Measurements from ENCODE around the gene GRK5. TPM values are rescaled to one million over a fixed set of nuclear protein-coding genes. Genes with fewer than 3 reads are reported as not detected.

The GRK5 gene
- total RNA-seq, 1 experiment from 2014 or later: 9.8 TPM

DNA sequence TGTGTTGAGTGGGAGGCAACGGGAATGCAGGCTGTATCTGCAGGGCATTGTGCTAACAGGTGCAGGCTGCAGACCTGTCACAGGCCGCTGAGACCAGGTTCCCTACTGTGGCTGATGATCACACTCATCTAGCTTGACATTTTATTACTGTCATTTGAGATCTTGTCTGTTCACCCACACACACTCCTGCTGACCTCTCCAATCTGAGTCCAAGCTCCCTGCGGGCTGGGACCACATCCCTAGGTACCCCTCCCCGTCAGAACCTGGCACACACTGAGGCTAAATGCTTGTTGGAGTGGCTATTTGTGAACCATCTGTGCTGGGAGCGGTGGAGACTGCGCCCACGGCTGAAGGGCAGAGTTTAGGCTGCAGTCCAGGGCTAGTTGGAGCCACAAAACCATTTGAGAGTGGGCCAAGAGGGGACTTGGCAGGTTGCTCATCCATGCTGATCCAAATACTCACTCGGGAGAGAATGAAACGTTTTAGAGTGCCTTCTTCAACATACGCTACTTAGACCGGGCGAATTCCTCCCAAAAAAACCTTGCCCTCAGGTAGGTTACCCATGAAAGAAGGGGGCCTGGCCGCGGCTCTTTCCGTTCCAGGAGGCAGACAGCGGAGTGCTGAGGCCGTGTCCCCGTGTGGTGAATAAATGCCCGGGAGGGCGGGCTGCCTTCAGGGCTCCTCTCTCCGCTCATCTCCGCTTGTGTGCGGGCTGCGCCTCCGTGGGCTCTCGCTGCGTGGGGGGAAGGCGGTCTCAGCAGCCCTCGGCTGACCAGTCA is 170.8 kb downstream of the GRK5 start:
- no peak for DNase-seq (ENCODE audit: low read depth)

DNA sequence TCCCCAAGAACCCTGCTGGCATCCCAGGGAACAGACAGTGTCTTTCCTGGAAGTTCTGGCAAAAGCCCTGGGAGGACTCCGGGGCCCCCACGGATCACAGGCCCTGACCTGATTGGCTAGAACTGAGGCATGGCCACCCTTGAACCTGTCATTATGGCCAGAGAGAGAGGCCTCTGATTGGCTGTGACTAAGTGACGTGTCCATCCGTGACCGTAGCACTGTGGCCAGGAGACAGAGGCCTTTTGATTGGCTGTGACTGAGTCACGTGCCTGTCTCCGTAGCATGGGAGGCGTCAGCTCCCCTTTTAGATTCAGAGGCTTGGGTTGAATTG is 171.3 kb downstream of the GRK5 start:
- DNase-seq (ENCODE audit: low read depth): peak; percentile 45

DNA sequence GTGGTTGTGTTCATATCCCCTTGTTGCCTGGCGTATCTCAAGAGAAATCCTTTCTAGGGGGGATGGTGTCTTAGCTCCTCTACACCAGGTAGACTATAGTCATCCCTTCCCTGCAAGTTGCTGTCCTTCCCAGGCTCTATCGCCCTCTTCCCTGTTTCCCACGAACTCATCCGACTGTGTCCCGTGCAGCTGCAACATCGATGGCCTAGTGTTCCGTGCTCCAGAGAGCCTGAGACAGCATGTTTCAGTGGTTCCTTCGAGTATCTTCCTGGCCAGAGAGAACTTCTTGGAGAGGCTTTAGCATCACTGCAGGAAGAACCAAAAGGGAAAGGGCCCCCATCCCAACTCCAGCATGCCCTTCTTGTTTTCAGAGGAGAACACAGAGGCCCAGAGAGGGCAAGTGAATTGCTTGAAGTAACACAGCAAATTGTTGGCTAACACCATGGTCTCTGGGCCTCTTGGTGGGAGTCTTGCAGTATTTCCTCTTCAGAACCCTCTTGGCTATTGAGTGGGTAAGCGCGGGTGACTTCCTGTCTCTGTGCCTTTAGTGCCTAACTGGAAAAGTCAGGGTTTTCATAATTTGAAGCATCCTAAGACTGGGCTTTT is 172.2 kb downstream of the GRK5 start:
- DNase-seq (ENCODE audit: low read depth): no peak

DNA sequence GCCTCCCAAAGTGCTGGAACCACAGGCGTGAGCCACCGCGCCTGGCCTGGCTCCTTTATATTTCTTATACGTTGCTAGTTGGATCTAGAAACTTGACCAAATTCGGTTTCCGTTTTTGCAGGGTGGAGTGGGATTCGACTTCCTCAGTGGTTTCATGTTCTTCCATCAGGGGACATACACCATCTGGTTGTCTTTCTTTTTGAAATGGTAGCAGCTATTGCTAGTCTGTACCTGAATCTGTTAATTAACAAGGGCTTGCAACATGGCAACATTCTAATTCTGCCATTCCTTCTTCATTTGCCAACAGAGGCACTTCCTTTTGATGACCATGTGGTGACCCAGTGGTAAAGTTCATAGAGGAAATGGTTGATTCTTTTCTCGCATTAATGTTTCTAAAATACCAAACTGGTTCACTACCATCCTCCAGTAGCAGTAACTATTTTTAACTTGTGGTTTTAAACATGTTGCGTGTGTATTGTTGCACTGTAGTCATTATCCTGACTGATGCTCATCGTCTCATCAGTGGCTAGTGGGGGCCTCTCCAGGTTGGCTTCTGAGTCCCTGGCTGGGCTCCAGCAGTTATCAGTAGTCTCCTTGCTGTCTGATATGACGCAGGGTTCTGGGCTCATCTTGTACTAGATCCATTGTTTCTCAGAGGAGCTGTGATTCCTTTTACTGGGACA is 175.9 kb downstream of the GRK5 start:
- DNase-seq (ENCODE audit: low read depth): no peak

DNA sequence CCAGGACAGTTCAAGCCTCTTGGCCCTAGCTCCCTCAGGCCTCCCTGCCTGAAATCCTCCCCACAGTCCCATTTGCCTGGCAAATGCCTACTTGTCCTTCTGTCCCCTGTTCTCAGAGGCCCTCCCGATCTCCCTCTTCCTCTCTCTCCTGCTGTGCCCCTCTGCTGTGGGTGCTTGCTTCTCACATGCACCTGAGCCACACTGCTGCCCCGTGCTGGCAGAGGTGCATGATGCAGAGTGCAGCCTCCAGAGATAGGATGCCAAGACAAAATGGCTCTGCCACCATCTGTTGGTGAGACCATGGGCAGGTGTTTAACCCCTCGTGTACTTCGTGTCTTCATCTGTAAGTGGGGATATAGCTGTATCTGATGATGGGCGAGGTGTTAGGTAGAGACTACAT is 176.8 kb downstream of the GRK5 start:
- DNase-seq (ENCODE audit: low read depth): no peak

DNA sequence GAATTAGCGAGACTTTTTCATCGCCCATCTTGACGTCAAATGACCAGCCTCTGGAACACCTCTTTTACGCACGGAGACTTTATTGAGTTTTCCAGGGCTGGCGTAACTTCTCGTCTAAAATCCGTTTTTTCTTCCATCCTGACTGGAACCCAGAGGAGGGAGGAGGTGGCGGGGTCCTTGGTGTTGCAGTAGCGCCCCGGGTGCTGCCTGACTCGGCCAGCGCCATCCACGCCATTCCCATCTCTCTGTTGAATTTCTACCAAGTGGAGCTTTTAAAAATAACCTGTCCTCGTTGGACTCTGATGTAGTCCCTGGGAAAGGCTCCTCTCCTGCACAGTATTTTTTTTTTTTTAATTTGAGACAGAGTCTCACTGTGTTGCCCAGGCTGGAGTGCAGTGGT is 179.3 kb downstream of the GRK5 start:
- no peak for DNase-seq (ENCODE audit: low read depth)

DNA sequence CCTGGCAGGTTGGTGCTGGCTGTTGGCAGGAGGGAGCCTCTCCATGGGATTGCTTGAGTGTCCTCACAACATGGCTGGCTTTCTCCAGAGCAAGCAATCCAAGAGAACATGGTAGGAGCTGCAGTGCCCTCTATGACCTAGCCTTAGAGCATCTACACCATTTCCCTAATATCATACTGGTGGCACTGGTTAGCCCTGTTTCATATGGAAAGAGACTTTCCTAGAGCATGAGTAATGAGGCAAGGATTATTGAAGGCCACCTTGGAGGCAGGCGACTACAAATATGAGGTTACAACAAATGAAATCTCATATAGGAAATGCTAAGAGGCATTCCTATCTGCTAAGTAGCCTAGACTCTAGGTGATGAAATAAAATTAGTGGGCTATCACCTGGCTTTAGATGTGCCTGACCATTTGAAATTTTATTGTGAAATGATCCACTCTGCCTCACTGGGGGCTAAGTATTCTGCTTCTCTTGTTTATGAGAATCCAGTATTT is 181.5 kb downstream of the GRK5 start:
- DNase-seq (ENCODE audit: low read depth): no peak

DNA sequence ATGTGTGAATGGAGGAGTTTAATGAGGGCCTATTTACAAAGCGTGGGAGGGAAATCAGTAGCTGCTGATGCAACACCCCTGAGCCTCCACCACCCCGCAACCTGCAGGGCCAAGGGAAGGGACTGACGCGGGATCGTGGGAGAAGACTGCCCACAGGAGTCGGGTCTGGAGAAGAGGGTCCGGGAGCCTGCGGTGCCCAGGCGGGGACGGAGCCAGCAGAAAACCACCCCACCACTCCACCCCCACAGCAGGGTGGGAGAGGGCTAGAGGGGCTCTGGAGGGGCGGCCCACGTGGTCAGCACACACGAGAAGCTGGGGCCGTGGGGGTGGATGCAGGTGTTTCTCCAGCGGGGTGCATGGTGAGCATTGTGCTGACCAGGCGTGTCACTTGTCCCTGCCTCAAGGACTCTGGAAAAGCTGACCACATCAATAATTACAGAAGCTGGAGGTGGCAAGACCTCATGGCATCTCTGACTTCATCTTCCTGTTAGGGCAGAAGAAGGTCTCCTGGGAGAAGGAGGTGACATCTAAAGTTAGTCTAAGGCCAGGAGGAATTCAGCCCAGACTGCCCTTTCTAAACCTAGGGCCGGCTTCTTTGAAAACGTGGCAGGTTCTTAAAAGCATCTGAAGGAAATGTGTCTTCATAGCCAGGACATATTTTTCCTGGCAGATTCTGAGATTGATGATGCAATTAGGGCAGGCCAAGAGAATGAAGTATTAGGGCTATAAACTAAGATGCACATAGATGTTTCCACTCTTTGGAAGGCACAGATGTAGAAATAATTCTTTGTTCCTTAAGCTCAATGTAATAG is 184.3 kb downstream of the GRK5 start:
- DNase-seq (ENCODE audit: low read depth): no peak

DNA sequence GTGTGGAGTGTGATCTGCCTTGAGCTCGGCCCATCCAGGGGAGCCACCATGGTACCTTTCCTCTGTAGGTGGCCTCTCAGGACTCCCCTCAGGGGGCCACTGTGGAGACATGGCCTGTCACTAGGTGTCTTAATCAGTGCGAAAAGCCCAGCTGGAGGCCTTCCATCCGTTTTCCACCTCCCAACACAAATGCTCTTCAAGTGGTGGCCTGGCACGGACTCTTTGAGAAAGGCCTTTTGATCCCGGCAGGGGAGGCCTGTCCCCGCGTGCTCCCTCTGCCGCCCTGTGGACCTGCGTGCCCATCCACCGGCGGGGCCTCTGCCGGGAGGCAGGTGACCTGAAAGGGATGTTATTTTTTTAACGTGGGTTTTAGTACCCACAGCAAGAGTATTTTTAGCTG is 185.6 kb downstream of the GRK5 start:
- DNase-seq (ENCODE audit: low read depth): no peak

DNA sequence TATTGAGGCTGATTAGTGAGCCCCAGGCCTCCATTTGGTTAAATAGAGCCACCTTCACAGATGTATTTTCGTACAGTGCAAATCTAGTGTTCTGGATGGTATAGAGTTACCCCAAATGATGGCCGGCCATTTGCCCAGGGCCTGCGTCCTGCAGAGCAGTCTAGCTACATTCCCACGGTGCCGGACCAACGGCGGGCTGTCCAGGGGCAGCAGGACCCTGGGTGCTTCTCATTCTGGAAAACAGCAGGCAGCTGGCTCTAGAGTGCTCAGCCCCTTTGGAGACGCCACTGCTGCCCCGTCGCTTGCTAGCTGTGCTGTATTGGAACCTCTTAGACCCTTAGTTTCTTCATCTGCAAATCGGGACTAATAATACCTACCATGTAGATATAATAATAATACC is 186.1 kb downstream of the GRK5 start:
- DNase-seq (ENCODE audit: low read depth): no peak

DNA sequence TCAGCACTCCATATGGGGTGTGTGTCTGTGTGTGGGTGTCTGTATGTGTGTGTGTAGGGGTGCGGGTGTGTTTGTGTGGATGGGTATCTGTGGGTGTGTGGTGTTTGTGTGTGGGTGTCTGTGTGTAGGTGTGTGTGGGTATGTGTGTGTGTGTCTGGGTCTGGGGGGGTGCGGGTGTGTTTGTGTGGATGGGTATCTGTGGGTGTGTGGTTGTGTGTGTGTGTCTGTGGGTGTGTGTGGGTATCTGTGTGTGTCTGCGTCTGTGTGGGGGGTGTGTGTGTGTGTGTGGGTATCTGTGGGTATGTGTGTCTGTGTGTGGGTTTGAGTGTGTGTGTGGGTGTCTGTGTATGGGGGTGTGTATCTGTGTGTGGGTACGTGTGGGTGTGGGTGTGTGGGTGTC is 186.5 kb downstream of the GRK5 start:
- no peak for DNase-seq (ENCODE audit: low read depth)

DNA sequence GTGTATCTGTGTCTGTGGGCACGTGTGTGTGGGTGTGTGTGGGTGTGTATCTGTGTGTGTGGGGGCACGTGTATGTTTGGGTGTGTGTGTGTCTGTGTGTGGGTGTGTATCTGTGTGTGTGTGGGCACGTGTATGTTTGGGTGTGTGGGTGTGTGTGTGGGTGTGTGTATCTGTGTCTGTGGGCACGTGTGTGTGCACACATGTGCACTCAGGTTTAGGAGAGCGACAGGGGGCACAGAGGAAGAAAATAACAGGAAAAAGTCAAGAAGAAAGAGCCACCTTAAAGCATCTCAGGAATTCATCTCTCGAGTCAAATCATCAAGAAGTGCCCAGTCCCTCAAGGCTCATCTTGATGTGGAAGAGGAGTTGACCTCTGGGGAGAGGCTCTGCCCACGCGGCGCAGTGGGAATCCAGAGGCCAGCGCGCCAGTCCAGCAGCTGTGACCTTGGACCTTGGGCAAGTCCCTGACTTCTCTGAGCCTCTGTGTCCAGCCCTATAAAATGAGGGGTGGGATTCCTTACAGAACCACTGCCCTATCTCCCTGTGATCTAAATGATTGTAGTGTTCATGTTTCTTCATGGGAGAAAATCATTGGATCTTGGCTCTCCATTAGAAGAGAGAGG is 187.4 kb downstream of the GRK5 start:
- no peak for DNase-seq (ENCODE audit: low read depth)

DNA sequence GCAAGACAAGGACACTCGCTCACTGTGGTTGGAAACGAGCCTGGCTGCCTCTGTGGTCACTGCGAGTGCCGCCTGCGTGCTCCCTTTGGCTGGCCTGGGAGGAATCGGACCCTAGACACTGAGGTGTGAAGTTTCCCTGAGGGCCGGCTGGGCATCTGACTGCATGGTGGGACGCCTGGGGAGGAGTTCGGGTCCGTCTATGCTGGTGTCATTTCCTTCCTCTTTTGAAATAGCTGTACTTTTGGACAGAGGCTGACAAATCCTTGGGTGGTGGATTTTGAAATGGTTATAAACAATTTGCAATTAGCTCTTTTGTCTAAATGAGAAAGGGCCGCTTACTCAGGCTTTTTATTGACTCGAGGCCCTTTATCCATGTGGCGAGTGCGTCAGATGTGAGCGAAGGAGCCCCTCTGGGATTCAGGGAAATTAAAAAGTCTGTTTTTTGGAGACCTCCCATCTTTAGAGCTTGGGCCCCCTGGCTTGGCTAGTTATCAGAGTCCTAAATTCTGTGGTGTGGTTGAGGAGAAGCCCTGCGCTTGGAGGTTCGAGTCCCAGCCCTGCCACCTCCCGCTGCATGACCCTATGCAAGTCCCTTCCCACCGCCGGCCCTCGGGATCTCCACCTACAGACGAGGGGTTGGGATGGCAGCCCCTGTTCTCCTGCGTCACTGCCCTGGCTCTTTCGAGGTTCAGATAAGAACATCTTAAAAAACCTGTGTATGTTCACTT is 188.1 kb downstream of the GRK5 start:
- no peak for DNase-seq (ENCODE audit: low read depth)

DNA sequence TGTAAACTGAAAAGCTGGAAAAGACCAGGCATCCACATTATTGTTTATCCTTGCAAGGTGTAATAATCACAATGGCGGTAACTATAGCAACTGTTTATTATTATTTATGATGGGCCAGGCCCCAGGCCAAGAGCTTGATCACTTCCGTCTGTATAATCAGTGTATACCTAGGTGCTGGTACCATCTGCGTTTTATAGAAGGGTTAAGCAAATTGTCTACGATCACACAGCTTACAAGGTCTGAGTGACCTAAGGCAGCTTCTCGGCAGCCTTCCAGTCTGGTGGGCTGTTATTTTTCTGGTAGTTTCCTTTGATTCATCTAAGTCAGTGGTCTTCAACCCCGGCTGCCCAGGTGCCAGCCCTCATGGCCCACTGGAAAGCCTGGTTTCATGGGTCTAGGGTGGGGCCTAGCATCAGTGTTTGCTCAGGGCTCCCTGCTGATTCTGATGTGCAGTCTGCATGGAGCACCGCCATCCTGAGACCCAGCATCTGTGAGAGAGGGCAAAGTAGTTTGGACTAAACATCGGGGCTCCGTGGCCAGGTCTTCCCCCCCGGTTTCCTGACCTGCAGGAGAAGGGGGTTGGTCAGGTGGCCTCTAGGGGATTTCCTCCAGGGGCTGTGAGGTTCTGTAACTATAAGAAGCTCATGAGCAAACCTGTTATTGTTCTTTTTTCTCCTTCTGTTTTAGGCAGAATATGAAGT is 188.8 kb downstream of the GRK5 start:
- no peak for DNase-seq (ENCODE audit: low read depth)

DNA sequence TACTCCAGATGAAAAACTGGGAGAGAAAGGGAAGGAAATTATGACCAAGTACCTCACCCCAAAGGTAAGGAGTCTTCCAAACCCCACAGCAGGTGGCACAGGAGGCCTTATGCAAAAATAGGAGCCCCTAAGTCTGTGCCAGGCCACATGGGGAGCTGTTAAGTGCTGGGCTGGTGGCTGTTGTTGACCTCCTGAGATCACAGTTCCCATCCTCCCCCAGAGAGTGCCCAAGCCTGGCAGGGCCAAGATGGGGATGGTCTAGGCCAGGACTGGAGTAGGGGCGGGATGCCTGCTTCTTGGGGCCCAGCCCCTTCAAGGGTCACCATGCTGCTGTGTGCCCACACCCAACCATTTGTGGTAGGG is 189.3 kb downstream of the GRK5 start:
- no peak for DNase-seq (ENCODE audit: low read depth)

DNA sequence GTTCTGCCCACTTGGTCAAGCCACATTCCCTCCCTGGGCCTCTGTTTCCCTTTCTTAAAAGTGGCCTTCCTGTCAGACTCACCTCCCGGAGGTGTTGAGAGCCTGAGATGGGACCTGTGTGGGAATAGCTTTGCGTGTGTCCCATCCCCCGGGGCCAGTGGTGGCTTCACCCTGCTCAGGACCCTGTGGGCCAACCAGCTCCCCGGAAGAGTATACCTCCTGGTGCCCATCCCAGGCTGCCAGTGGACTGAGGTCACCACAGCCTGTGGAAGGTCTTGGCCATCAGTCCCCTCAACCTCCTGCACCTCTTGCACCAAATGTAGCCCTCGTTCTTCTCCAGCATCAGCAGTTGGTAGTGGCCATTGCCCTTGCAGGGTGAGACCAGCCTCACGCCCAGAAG is 190.0 kb downstream of the GRK5 start:
- no peak for DNase-seq (ENCODE audit: low read depth)

DNA sequence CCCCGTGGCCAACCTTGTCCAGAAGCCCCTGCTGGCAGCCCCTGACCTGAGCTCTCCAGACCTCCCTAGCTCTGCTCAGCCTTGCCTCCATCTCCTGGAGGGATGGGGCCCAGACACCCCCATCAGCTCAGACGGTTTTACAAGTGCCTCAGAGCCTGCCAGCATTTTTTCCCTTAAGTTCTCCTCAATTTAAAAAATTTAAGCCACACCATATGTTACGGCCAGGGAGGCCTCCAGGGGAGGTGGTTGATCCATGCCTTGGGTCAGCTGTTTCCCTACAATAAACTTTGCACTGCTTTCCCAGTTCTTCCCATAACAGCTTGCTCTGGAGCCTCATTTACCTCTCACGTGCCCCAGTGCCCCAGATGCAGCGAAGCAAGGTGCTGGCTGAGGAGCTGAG is 191.6 kb downstream of the GRK5 start:
- DNase-seq (ENCODE audit: low read depth): no peak

DNA sequence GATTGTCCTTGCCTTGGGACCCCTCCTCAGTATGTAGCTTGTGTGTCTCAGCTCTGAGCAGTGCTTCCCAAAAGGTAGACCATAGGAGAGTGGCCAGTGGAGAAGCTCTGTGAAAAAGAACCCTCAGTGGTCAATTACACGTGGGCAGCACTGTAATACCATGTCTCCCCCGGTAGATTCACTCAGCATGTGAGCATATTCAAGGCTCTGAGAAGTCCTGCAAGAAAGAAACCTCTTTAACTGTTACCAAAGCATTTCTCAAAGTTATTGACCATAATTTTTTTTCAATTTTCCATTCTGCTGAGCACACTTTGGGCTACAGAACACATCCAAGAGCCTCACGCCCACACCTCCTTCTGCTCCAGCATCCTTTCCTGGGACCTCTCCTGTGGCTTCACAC is 192.1 kb downstream of the GRK5 start:
- no peak for DNase-seq (ENCODE audit: low read depth)

DNA sequence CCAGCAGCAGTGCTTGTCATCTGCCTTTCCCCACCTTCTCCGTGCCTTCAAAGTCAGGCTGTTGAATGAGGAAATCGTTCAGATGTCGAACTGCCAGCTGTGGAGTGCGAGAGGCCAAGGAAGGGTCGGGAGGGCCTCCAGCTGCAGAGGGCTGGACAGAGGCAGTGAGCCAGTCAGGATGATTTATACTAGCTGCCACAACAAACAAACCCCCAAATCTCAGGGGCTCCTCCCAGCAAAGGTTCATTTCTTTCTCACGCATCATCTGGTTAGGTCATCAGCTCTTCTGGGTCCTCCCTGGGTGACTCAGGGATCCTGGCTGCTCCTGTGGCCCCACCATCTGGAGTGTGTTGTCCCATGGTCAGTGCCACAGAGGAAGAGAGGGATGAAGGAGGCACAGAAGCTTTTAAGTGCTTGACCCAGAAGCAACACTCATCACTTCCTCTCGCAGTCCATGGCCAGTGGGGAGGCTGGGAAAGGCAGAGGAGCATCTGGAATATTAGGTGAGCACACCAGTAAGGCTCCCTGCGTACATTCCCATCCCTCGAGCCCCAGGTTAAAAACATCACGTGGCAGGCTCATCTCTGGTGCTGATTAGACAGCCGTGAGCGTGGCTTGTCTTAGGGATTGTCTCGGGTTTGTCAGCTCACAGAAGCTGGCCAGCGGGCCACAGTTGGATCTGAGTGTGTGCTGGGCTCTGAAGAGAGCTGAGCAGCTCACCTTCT is 194.5 kb downstream of the GRK5 start:
- DNase-seq (ENCODE audit: low read depth): peak; percentile 93

DNA sequence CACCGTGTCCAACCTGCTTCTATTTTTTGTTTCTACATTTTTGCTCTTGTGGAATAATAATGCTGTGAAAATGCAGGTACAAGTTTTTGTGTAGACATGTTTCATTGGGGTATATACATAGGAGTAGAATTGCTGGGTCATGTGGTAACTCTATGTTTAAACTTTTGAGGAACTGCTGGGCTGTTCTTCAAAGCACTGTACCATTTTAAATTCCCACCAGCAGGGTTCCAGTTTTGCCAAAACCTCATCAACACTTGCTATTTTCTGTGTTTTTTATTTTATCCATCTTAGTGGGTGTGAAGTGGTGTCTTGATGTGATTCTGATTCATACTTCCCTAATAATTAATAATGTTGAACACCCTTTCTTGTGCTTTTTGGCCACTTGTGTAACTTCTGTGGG is 196.6 kb downstream of the GRK5 start:
- DNase-seq (ENCODE audit: low read depth): no peak

All from Daoy (cell line).